AG04449 (cell line): Measurements from ENCODE around the gene MICALL2.

Experiments used
- CTCF ChIA-PET: fragments of 350-600 bp; formaldehyde crosslinking; extraction: SDS; loops from one replicate; lab custom pipeline; 2021; ENCODE audit warnings: antibody characterized with exemption; lab: Yijun Ruan, JAX
- POLR2A ChIA-PET: fragments of 400-600, 350-600 bp; formaldehyde crosslinking; extraction: SDS; loops from one replicate; lab custom pipeline; 2020; ENCODE audit warnings: antibody characterized with exemption, inconsistent platforms; lab: Yijun Ruan, JAX
- DNase-seq: peaks from one replicate; pipeline ENCODE4 v3.0.0-alpha.2; 2010; ENCODE audit warnings: low read depth, low spot score
- H3K4me3 ChIP-seq: 2 replicates; pipeline ENCODE4 v1.5.1; 2011; ENCODE audit warnings: low read depth, mild to moderate bottlenecking, control low read depth, low read length
- CTCF ChIP-seq: IDR thresholded peaks from one replicate; pipeline ENCODE4 v1.5.1; 2011; ENCODE audit warnings: mild to moderate bottlenecking, moderate library complexity, low read length, control low read depth, inconsistent platforms; ENCODE audit not compliant: insufficient read depth; ENCODE audit errors: missing control alignments

Gene MICALL2

GRCh38 chr7:1488016-1488415 is 28.7 kb upstream of the MICALL2 start:
- no peak for DNase-seq
- TF ChIP-seq CTCF: no peak
- ChIA-PET CTCF (interaction anchor here (1.4 to 2.6 kb wide), 2 partner anchors 10 to 14 kb away, joined by 4 to 15 read pairs; no protein-coding TSS in a partner anchor), POLR2A (no interaction called here)
- no peak overlapping the region for H3K4me3 ChIP-seq

GRCh38 chr7:1487466-1487865 is 28.2 kb upstream of the MICALL2 start:
- ChIA-PET POLR2A (no interaction called here), CTCF (interaction anchor here (1.4 to 2.6 kb wide), 2 partner anchors 11 to 13 kb away, joined by 4 to 15 read pairs; no protein-coding TSS in a partner anchor)
- no peak overlapping the region for H3K4me3 ChIP-seq
- no peak for TF ChIP-seq CTCF
- no peak for DNase-seq

GRCh38 chr7:1486571-1486970 is 27.3 kb upstream of the MICALL2 start:
- TF ChIP-seq CTCF: no peak
- CTCF ChIA-PET: no interaction called here
- H3K4me3 ChIP-seq: no peak overlapping the region
- POLR2A ChIA-PET: no interaction called here
- no peak for DNase-seq

GRCh38 chr7:1485156-1485555 is 25.9 kb upstream of the MICALL2 start:
- ChIA-PET POLR2A (no interaction called here), CTCF (interaction anchor here (0.7 to 1.8 kb wide), 2 partner anchors 11 to 53 kb away, joined by 3 to 11 read pairs; no protein-coding TSS in a partner anchor)
- DNase-seq: no peak
- no peak overlapping the region for H3K4me3 ChIP-seq
- TF ChIP-seq CTCF: no peak

- TF ChIP-seq CTCF: no peak
- POLR2A ChIA-PET: no interaction called here
- H3K4me3 ChIP-seq: no peak overlapping the region
- DNase-seq: no peak
- CTCF ChIA-PET: interaction anchor here (1.8 kb wide), 1 partner anchor 10 kb away, joined by 11 read pairs; no protein-coding TSS in a partner anchor
These were observed 25.3 kb upstream of the MICALL2 start for GRCh38 chr7:1484569-1484968.

GRCh38 chr7:1483536-1484505 is 24.6 kb upstream of the MICALL2 start:
- no peak for DNase-seq
- CTCF ChIA-PET: interaction anchor here (1.1 to 1.8 kb wide), 2 partner anchors 9 to 10 kb away, joined by 6 to 11 read pairs; no protein-coding TSS in a partner anchor
- H3K4me3 ChIP-seq: no peak overlapping the region
- no peak for TF ChIP-seq CTCF
- POLR2A ChIA-PET: no interaction called here
